GM12878 (cell line): ENCODE results near the gene OSM. TPM values are rescaled to one million over a fixed set of nuclear protein-coding genes. Genes with fewer than 3 reads are reported as not detected.

ENCODE experiments used
- ATAC-seq: fragments of 200-7000 bp; cut with Tn5 transposase; 3 replicates; pipeline ENCODE4 v1.9.1; 2020; ENCODE audit warnings: mild to moderate bottlenecking, moderate library complexity
- BruUV-seq: library from RNA; stranded (reverse); fragments of 400-500 nt; replicated peaks from 2 replicates; lab custom pipeline; 2021; lab: Mats Ljungman, UMichigan
- CTCF ChIA-PET: fragments of 300-600 bp; sonication (Branson Sonifier 250); formaldehyde crosslinking; extraction: SDS; loops from one replicate; lab custom pipeline; 2021; ENCODE audit warnings: inconsistent platforms; lab: Yijun Ruan, JAX
- POLR2A ChIA-PET: fragments of 350-600 bp; formaldehyde crosslinking; extraction: SDS; loops from one replicate; lab custom pipeline; 2021; ENCODE audit warnings: inconsistent platforms; lab: Charles Lee
- RAD21 ChIA-PET: fragments of 300-600 bp; sonication (Branson Sonifier 250); formaldehyde crosslinking; loops from one replicate; lab custom pipeline; 2023; ENCODE audit warnings: antibody characterized with exemption; ENCODE audit not compliant: unreplicated experiment; lab: Charles Lee
- SMC1A ChIA-PET: fragments of 300-600 bp; sonication (Branson Sonifier 250); formaldehyde crosslinking; loops from one replicate; lab custom pipeline; 2023; ENCODE audit not compliant: unreplicated experiment, uncharacterized antibody; lab: Charles Lee
- DNase-seq: peaks from one replicate; pipeline ENCODE4 v3.0.0-alpha.2; 2011; ENCODE audit warnings: low read depth, low spot score
- FAIRE-seq: peaks from 3 replicates; lab custom pipeline; 2011; peaks lifted over from hg19 to GRCh38; lab: Jason Lieb, UNC
- H2AFZ ChIP-seq: 2 replicates; pipeline ENCODE4 v1.6.0; 2011; ENCODE audit warnings: low read depth, low read length, control low read depth; ENCODE audit not compliant: control insufficient read depth
- H3K27ac ChIP-seq: 2 replicates; pipeline ENCODE4 v1.5.1; 2011; ENCODE audit warnings: control low read depth; ENCODE audit not compliant: control insufficient read depth, insufficient read depth
- H3K27me3 ChIP-seq, 2 experiments: replicated peaks in 1 of 2; 2 replicates each; pipeline versions ENCODE4 v1.6.0 to v1.6.1; 2011; ENCODE audit warnings: low read length in 1 of 2; ENCODE audit not compliant: control insufficient read depth in 2 of 2, insufficient read depth in 2 of 2
- H3K36me3 ChIP-seq, 2 experiments: 2 replicates each; pipeline ENCODE4 v1.5.1; 2011; ENCODE audit warnings: low read length in 1 of 2; ENCODE audit not compliant: control insufficient read depth in 2 of 2, insufficient read depth in 2 of 2
- H3K4me1 ChIP-seq: 2 replicates; pipeline ENCODE4 v1.6.1; 2011; ENCODE audit warnings: mild to moderate bottlenecking, low read length, moderate library complexity, mixed read lengths; ENCODE audit not compliant: control insufficient read depth, insufficient read depth
- H3K4me2 ChIP-seq: 2 replicates; pipeline ENCODE4 v1.6.0; 2011; ENCODE audit warnings: control low read depth; ENCODE audit not compliant: control insufficient read depth, insufficient read depth
- H3K4me3 ChIP-seq: fragments of 200-600 bp; sonication (generic); 2 replicates; pipeline ENCODE4 v1.5.1; 2016
- H3K79me2 ChIP-seq: 2 replicates; pipeline ENCODE4 v1.6.0; 2011; ENCODE audit warnings: low read length; ENCODE audit not compliant: control insufficient read depth, insufficient read depth
- H3K9ac ChIP-seq: 2 replicates; pipeline ENCODE4 v1.8.0; 2011; ENCODE audit warnings: low read length, control low read depth, mixed read lengths; ENCODE audit not compliant: control insufficient read depth, insufficient read depth
- H3K9me3 ChIP-seq: replicated peaks from 3 replicates; pipeline ENCODE4 v1.5.1; 2011; ENCODE audit warnings: mild to moderate bottlenecking, low read length; ENCODE audit not compliant: control insufficient read depth, insufficient read depth
- H4K20me1 ChIP-seq: 2 replicates; pipeline ENCODE4 v1.6.0; 2011; ENCODE audit not compliant: control insufficient read depth, insufficient read depth
- CBX3 ChIP-seq: fragments of 200-600 bp; sonication (generic); IDR thresholded peaks from 2 replicates; pipeline ENCODE4 v1.6.1; 2016; ENCODE audit warnings: low read depth, borderline replicate concordance
- CHD4 ChIP-seq: fragments of 200-600 bp; sonication (generic); IDR thresholded peaks from 2 replicates; pipeline ENCODE4 v1.6.1; 2016; ENCODE audit warnings: mild to moderate bottlenecking
- CREM ChIP-seq: IDR thresholded peaks from 2 replicates; pipeline ENCODE4 v1.6.1; 2014; ENCODE audit warnings: antibody characterized with exemption, low read depth
- IRF3 ChIP-seq: fragments of 450-650 bp; IDR thresholded peaks from 2 replicates; pipeline ENCODE4 v1.6.1; 2014; ENCODE audit warnings: mild to moderate bottlenecking
- SMC3 ChIP-seq: IDR thresholded peaks from 2 replicates; pipeline ENCODE4 v1.6.1; 2011; ENCODE audit warnings: low read length, improper control_type of control experiment, borderline replicate concordance
- SPI1 ChIP-seq: IDR thresholded peaks from 2 replicates; pipeline ENCODE4 v1.6.1; 2011; ENCODE audit warnings: low read depth, mild to moderate bottlenecking, low read length, moderate library complexity, borderline replicate concordance; ENCODE audit not compliant: insufficient read depth
- TCF7 ChIP-seq: IDR thresholded peaks from 2 replicates; pipeline ENCODE4 v1.6.1; 2014; ENCODE audit warnings: antibody characterized with exemption, borderline replicate concordance
- WRNIP1 ChIP-seq: IDR thresholded peaks from 2 replicates; pipeline ENCODE4 v1.6.1; 2011; ENCODE audit warnings: low read depth, low read length, improper control_type of control experiment, borderline replicate concordance
- WGBS: methylation state at CpG from one replicate; pipeline ENCODE4 v1.1.6; 2016; ENCODE audit warnings: low lambda C conversion rate; ENCODE audit not compliant: insufficient replicate concordance, insufficient coverage; ENCODE audit errors: missing lambda C conversion rate; 5-methylcytosine and 5-hydroxymethylcytosine counted together
- in situ Hi-C: fragments of 300-500 bp; cut with MboI; formaldehyde crosslinking; loops from 9 replicates; pipeline ENCODE4 v1.14.3; 2018; ENCODE audit warnings: mixed read lengths
- intact Hi-C: fragments of 100-400 bp; cut with micrococcal nuclease; formaldehyde crosslinking; loops from one replicate; pipeline ENCODE4 v1.14.2; 2022; ENCODE audit not compliant: unreplicated experiment
- polyA plus RNA-seq, 11 experiments: library from polyadenylated mRNA; depleted of rRNA in 4 of 11; unstranded in 6 of 11; stranded (reverse) in 5 of 11; fragments of >200 nt; fragmentation: Nextera tagmentation in 4 of 11; fragmentation: Illumina TruSeq in 1 of 11; extraction: Ambion mirVana in 4 of 11; extraction: Trizol in 1 of 11; gene quantifications; 1 replicate in 1 of 11; 2 replicates in 10 of 11; pipeline versions ENCODE4 v1.2.1 to v1.2.3, GENCODE V29; 2011 to 2016; ENCODE audit warnings: inconsistent platforms in 2 of 11, missing spikeins in 2 of 11, low read depth in 1 of 11
- total RNA-seq, 4 experiments: library from RNA; depleted of rRNA in 3 of 4; stranded (reverse); fragments of >200 nt in 3 of 4; fragmentation: Illumina TruSeq in 1 of 4; extraction: Trizol in 1 of 4; gene quantifications; 2 replicates each; pipeline versions ENCODE4 v1.2.1 to v1.2.3, GENCODE V29; 2013 to 2021
- TF ChIP-seq, protein P1 (sequence below): fragments of 150-350 bp; IDR thresholded peaks from 2 replicates; pipeline ENCODE4 v1.6.1; 2014; ENCODE audit warnings: mild to moderate bottlenecking, low read depth, low read length

The OSM gene
- total and polyA plus RNA-seq, 10 of the 15 experiments (the other 5 are each of a cell fraction or from before 2014, with no cell fraction given): 0.06 to 1.4 (median 0.59) TPM

DNA sequence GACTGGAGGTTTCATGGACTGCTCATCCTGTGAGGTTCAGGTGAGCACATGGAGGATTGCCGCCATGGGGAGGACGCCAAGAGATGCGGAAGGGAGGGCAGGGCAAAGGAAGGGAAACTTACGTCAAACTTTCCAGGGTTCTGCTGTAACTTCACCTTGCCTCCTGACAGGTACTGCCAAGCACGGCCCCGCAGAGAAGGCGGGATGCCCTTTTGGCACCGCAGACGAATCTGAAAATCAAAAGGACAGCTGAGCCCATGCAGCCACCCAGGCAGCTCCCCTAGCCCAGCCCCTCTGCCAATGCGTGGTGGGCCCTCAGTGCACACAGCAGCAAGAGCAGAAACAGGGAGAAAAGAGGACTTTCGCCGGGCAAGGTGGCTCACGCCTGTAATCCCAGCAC lies 32.7 kb upstream of the OSM start:
- peaks cover 26 to 42% of the 10 kb centered on the region in 2 experiments; a peak in 3 of 4 replicates for H3K36me3 ChIP-seq
- FAIRE-seq (no peak), ATAC-seq (no peak), DNase-seq (no peak)
- ChIA-PET POLR2A (no interaction called here), CTCF (interaction anchor here (18.4 kb wide), 1 partner anchor 10 kb away, joined by 177 read pairs; the partner anchor contains the start of gene CASTOR1), SMC1A (interaction anchor here (1.5 kb wide), 1 partner anchor 11 kb away, joined by 3 read pairs; no protein-coding TSS in a partner anchor), RAD21 (no interaction called here)
- no peak overlapping the region for H3K9ac ChIP-seq
- no peak overlapping the region for H2AFZ ChIP-seq
- H3K79me2 ChIP-seq: peaks cover 4% of the 10 kb centered on the region
- in situ Hi-C loops (no loop called here), intact Hi-C loops (no loop called here)
- no peaks in the 10 kb centered on the region for H4K20me1 ChIP-seq
- no TSS peak for BruUV-seq
- H3K27ac ChIP-seq: no peak overlapping the region
- no peak overlapping the region for H3K4me3 ChIP-seq
- H3K4me1 ChIP-seq: peaks cover 24% of the 10 kb centered on the region
- no peaks in the 10 kb centered on the region for H3K27me3 ChIP-seq
- WGBS: 92% methylated on average over 13 of the region's 13 CpGs
- no peak for TF ChIP-seq SPI1
- TF ChIP-seq TCF7: no peak
- TF ChIP-seq SMC3: no peak
- TF ChIP-seq CREM: no peak
- no peak for TF ChIP-seq IRF3
- TF ChIP-seq CBX3: no peak
- TF ChIP-seq WRNIP1: no peak
- TF ChIP-seq, protein P1, sequence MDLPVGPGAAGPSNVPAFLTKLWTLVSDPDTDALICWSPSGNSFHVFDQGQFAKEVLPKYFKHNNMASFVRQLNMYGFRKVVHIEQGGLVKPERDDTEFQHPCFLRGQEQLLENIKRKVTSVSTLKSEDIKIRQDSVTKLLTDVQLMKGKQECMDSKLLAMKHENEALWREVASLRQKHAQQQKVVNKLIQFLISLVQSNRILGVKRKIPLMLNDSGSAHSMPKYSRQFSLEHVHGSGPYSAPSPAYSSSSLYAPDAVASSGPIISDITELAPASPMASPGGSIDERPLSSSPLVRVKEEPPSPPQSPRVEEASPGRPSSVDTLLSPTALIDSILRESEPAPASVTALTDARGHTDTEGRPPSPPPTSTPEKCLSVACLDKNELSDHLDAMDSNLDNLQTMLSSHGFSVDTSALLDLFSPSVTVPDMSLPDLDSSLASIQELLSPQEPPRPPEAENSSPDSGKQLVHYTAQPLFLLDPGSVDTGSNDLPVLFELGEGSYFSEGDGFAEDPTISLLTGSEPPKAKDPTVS: no peak
- no peak for TF ChIP-seq CHD4
- no peak overlapping the region for H3K4me2 ChIP-seq
- no peaks in the 10 kb centered on the region for H3K9me3 ChIP-seq
